KMS-11 (cell line): ENCODE measurements around the gene REXO1.

Source experiments
- H2AFZ ChIP-seq: fragments of 200-600 bp; sonication (generic); 2 replicates; pipeline ENCODE4 v1.6.1; 2016; ENCODE audit warnings: antibody characterized with exemption, mixed run types, low read depth
- H3K27ac ChIP-seq: fragments of 200-600 bp; sonication (generic); 2 replicates; pipeline ENCODE4 v1.6.1; 2016; ENCODE audit warnings: mild to moderate bottlenecking, mixed run types
- H3K27me3 ChIP-seq: fragments of 200-600 bp; sonication (generic); 2 replicates; pipeline ENCODE4 v1.6.1; 2017; ENCODE audit warnings: mild to moderate bottlenecking, low read depth, mixed run types, moderate library complexity; ENCODE audit not compliant: insufficient read depth
- H3K36me3 ChIP-seq: fragments of 200-600 bp; sonication (generic); 2 replicates; pipeline ENCODE4 v1.6.1; 2017; ENCODE audit warnings: mild to moderate bottlenecking, mixed run types; ENCODE audit not compliant: insufficient read depth
- H3K4me1 ChIP-seq: fragments of 200-600 bp; sonication (generic); 2 replicates; pipeline ENCODE4 v1.6.1; 2016; ENCODE audit warnings: mild to moderate bottlenecking, low read depth, mixed run types; ENCODE audit not compliant: poor library complexity, severe bottlenecking
- H3K4me2 ChIP-seq: fragments of 200-600 bp; sonication (generic); 2 replicates; pipeline ENCODE4 v1.7.0; 2016; ENCODE audit warnings: mild to moderate bottlenecking, mixed run types
- H3K4me3 ChIP-seq: fragments of 200-600 bp; sonication (generic); IDR thresholded peaks from 2 replicates; pipeline ENCODE4 v1.6.1; 2017; ENCODE audit warnings: low read depth, low read length, mixed read lengths; ENCODE audit not compliant: insufficient read depth
- H3K79me2 ChIP-seq: fragments of 200-600 bp; sonication (generic); 2 replicates; pipeline ENCODE4 v1.6.1; 2016; ENCODE audit warnings: low read depth, mixed run types; ENCODE audit not compliant: insufficient read depth
- H3K9ac ChIP-seq: fragments of 200-600 bp; sonication (generic); 2 replicates; pipeline ENCODE4 v1.6.1; 2016; ENCODE audit warnings: mild to moderate bottlenecking, mixed run types
- H4K20me1 ChIP-seq: fragments of 200-600 bp; sonication (generic); 2 replicates; pipeline ENCODE4 v1.6.1; 2016; ENCODE audit warnings: mild to moderate bottlenecking, mixed run types; ENCODE audit not compliant: insufficient read depth
- CTCF ChIP-seq: fragments of 200-600 bp; sonication (generic); conservative IDR thresholded peaks from 2 replicates; pipeline ENCODE4 v1.6.1; 2017; ENCODE audit warnings: low read depth, mild to moderate bottlenecking, antibody characterized with exemption, low read length, moderate library complexity, mixed read lengths

REXO1 gene

GRCh38 chr19:1828279-1829238 lies 19.7 kb downstream of the REXO1 start:
- Histone ChIP-seq H3K4me2 (no peak overlapping the region), H3K4me3 (no peak overlapping the region), H3K27ac (no peak overlapping the region), H3K79me2 (peaks cover 7% of the 10 kb centered on the region; the same call in 1 of the 2 replicates), H2AFZ (no peak overlapping the region), H4K20me1 (no peaks in the 10 kb centered on the region), H3K36me3 (no peaks in the 10 kb centered on the region), H3K9ac (no peak overlapping the region), H3K4me1 (no peaks in the 10 kb centered on the region), H3K27me3 (no peaks in the 10 kb centered on the region)
- TF ChIP-seq CTCF, result no peak

- Histone ChIP-seq H3K79me2 (peaks cover 7% of the 10 kb centered on the region; the same call in 1 of the 2 replicates), H3K9ac (no peak overlapping the region), H3K4me1 (no peaks in the 10 kb centered on the region)
These were observed 20.6 kb downstream of the REXO1 start for GRCh38 chr19:1827566-1828278.

GRCh38 chr19:1826557-1827521 lies 21.4 kb downstream of the REXO1 start:
- no peaks in the 10 kb centered on the region for H3K36me3 ChIP-seq

More at GRCh38 chr19:1827566-1828278, 20.6 kb downstream of the REXO1 start:
- H3K4me3 ChIP-seq, result no peak overlapping the region
- H2AFZ ChIP-seq, result no peak overlapping the region
- no peaks in the 10 kb centered on the region for H3K36me3 ChIP-seq
- no peaks in the 10 kb centered on the region for H4K20me1 ChIP-seq
- H3K27me3 ChIP-seq, result no peaks in the 10 kb centered on the region
- H3K27ac ChIP-seq, result no peak overlapping the region
- TF ChIP-seq CTCF, result no peak
- no peak overlapping the region for H3K4me2 ChIP-seq

More at GRCh38 chr19:1826557-1827521, 21.4 kb downstream of the REXO1 start:
- Histone ChIP-seq H3K79me2 (peaks cover 7% of the 10 kb centered on the region; the same call in 1 of the 2 replicates), H3K4me3 (no peak overlapping the region), H2AFZ (no peak overlapping the region), H4K20me1 (no peaks in the 10 kb centered on the region), H3K27me3 (no peaks in the 10 kb centered on the region), H3K9ac (no peak overlapping the region), H3K4me2 (no peak overlapping the region), H3K27ac (no peak overlapping the region), H3K4me1 (no peaks in the 10 kb centered on the region)
- TF ChIP-seq CTCF, result no peak
